Activated T-helper 9 cell treated with anti-CD3 and anti-CD28 coated beads, Interleukin-2, amount 50 U/mL, for 16 hours (primary cell): ENCODE data around the gene DPAGT1.
A peak's percentile ranks its signal among the peaks of the same experiment; 100 is the strongest.

Source experiments
- DNase-seq: peaks from one replicate; pipeline ENCODE4 v3.0.0-alpha.2; 2020; ENCODE audit warnings: low read depth

Gene DPAGT1

GRCh38 chr11:119057000-119057769, 44.5 kb downstream of the DPAGT1 start, which contains the start of gene HYOU1:
TSS of gene HYOU1 (minus strand) at chr11:119057205. CDS start at chr11:119056160, 1,045 bp downstream.
- DNase-seq, result peak; percentile 98

- DNase-seq, result peak; percentile 35
These were observed 45.1 kb downstream of the DPAGT1 start for GRCh38 chr11:119056421-119056999.

- no peak for DNase-seq
These were observed 45.8 kb downstream of the DPAGT1 start for GRCh38 chr11:119055901-119056300.

GRCh38 chr11:119054418-119054817, 47.2 kb downstream of the DPAGT1 start:
- DNase-seq, result no peak

GRCh38 chr11:119052163-119052814, 49.4 kb downstream of the DPAGT1 start:
- no peak for DNase-seq

- DNase-seq, result no peak
These were observed 50.1 kb downstream of the DPAGT1 start for GRCh38 chr11:119051440-119052162.

- DNase-seq, result no peak
These were observed 52.6 kb downstream of the DPAGT1 start for GRCh38 chr11:119049081-119049480.

- DNase-seq, result no peak
These were observed 53.0 kb downstream of the DPAGT1 start for GRCh38 chr11:119048644-119049043.

GRCh38 chr11:119047205-119047604, 54.4 kb downstream of the DPAGT1 start:
- no peak for DNase-seq
